K562 (cell line): ENCODE results near the gene ZNF648. TPM values are rescaled to one million over a fixed set of nuclear protein-coding genes. Genes with fewer than 3 reads are reported as not detected.

Source experiments
- ATAC-seq: fragments of 200-7000 bp; cut with Tn5 transposase; 3 replicates; pipeline ENCODE4 v1.9.1; 2020; ENCODE audit warnings: moderate library complexity
- BruUV-seq: library from RNA; stranded (reverse); fragments of 400-500 nt; replicated peaks from 2 replicates; lab custom pipeline; 2021; lab: Mats Ljungman, UMichigan
- CTCF ChIA-PET: fragments of 300-600 bp; formaldehyde crosslinking; extraction: SDS; loops from one replicate; lab custom pipeline; 2021; ENCODE audit warnings: low intra/inter-chr PET ratio; lab: Yijun Ruan, JAX
- POLR2A ChIA-PET: fragments of 300-600, 350-650 bp; sonication (Branson Sonifier 250); formaldehyde crosslinking; extraction: SDS; loops from one replicate; lab custom pipeline; 2021; ENCODE audit warnings: antibody characterized with exemption, inconsistent platforms; lab: Yijun Ruan, JAX
- DNase-seq, 4 experiments: peaks; one replicate each; pipeline versions ENCODE4 v3.0.0 to v3.0.0-alpha.2; 2011 to 2018; ENCODE audit warnings: low spot score in 3 of 4, mixed read lengths in 3 of 4; ENCODE audit errors: extremely low read depth in 1 of 4
- FAIRE-seq: peaks from 2 replicates; lab custom pipeline; 2011; peaks lifted over from hg19 to GRCh38; lab: Jason Lieb, UNC
- H2AFZ ChIP-seq: 2 replicates; pipeline ENCODE4 v1.6.0; 2011; ENCODE audit warnings: low read depth, low read length, control low read depth, inconsistent platforms
- H3K27ac ChIP-seq: fragments of 200-600 bp; 3 replicates; pipeline ENCODE4 v1.8.0; 2011; ENCODE audit warnings: low read depth, mild to moderate bottlenecking, control low read depth, inconsistent platforms, low read length, moderate library complexity, mixed read lengths; ENCODE audit errors: extremely low read depth
- H3K27me3 ChIP-seq, 2 experiments: fragments of 300-600 bp in 1 of 2; 2 replicates in 1 of 2; 3 replicates in 1 of 2; pipeline versions ENCODE4 v1.6.0 to v1.8.0; 2011; ENCODE audit warnings: inconsistent platforms in 2 of 2, low read length in 2 of 2, mild to moderate bottlenecking in 1 of 2, mixed read lengths in 1 of 2, moderate library complexity in 1 of 2; ENCODE audit not compliant: control insufficient read depth in 2 of 2, insufficient read depth in 2 of 2
- H3K36me3 ChIP-seq: fragments of 300-600 bp; 3 replicates; pipeline ENCODE4 v1.8.0; 2011; ENCODE audit warnings: mild to moderate bottlenecking, low read length, inconsistent platforms; ENCODE audit not compliant: control insufficient read depth, insufficient read depth
- H3K4me1 ChIP-seq, 2 experiments: fragments of 200-600 bp in 1 of 2; replicated peaks in 1 of 2; 2 replicates in 1 of 2; 3 replicates in 1 of 2; pipeline versions ENCODE4 v1.5.1 to v1.8.0; 2011; ENCODE audit warnings: inconsistent platforms in 2 of 2, low read length in 2 of 2, mild to moderate bottlenecking in 1 of 2, mixed read lengths in 1 of 2, moderate library complexity in 1 of 2; ENCODE audit not compliant: control insufficient read depth in 2 of 2, insufficient read depth in 2 of 2
- H3K4me2 ChIP-seq: 2 replicates; pipeline ENCODE4 v1.6.1; 2011; ENCODE audit warnings: low read length, control low read depth, inconsistent platforms, mixed read lengths; ENCODE audit not compliant: insufficient read depth
- H3K4me3 ChIP-seq: fragments of 200-600 bp; sonication (generic), shearing (Covaris generic); 2 replicates; pipeline ENCODE4 v1.5.1; 2016; ENCODE audit warnings: control low read depth, inconsistent platforms
- H3K79me2 ChIP-seq: fragments of 200-600 bp; 3 replicates; pipeline ENCODE4 v1.8.0; 2011; ENCODE audit warnings: low read length, inconsistent platforms; ENCODE audit not compliant: control insufficient read depth, insufficient read depth
- H3K9ac ChIP-seq, 2 experiments: 2 replicates each; pipeline versions ENCODE4 v1.6.0 to v1.6.1; 2011; ENCODE audit warnings: low read depth in 2 of 2, low read length in 2 of 2, control low read depth in 1 of 2, inconsistent platforms in 1 of 2, mild to moderate bottlenecking in 1 of 2, mixed read lengths in 1 of 2; ENCODE audit not compliant: insufficient read depth in 1 of 2
- H3K9me1 ChIP-seq: one replicate; pipeline ENCODE4 v1.6.0; 2011; ENCODE audit warnings: inconsistent platforms, mild to moderate bottlenecking, low read length, moderate library complexity; ENCODE audit not compliant: control insufficient read depth, insufficient read depth
- H3K9me3 ChIP-seq: replicated peaks from 2 replicates; pipeline ENCODE4 v1.5.1; 2011; ENCODE audit warnings: low read depth, low read length, inconsistent platforms; ENCODE audit not compliant: control insufficient read depth, insufficient read depth
- H4K20me1 ChIP-seq: replicated peaks from 2 replicates; pipeline ENCODE4 v1.6.1; 2011; ENCODE audit warnings: low read length, inconsistent platforms, mixed read lengths; ENCODE audit not compliant: control insufficient read depth, insufficient read depth
- ARID3B ChIP-seq: fragments of 250-450 bp; sonication (Bioruptor Pico); IDR thresholded peaks from 2 replicates; pipeline ENCODE4 v1.4.0; 2020; ENCODE audit warnings: borderline replicate concordance
- CBX1 ChIP-seq: sonication (generic); IDR thresholded peaks from 2 replicates; pipeline ENCODE4 v1.6.1; 2016; ENCODE audit warnings: antibody characterized with exemption, low read depth, mild to moderate bottlenecking
- CHD1 ChIP-seq: fragments of 200-600 bp; sonication (generic); IDR thresholded peaks from one replicate; pipeline ENCODE4 v1.6.1; 2012; ENCODE audit warnings: mild to moderate bottlenecking, moderate library complexity, low read length, inconsistent platforms
- ELF1 ChIP-seq: fragments of 200-800 bp; sonication (Bioruptor generic); IDR thresholded peaks from 2 replicates; pipeline ENCODE4 v1.6.1; 2016; ENCODE audit warnings: missing genetic modification characterization, missing compliant biosample characterization
- FIP1L1 ChIP-seq: fragments of 200-400 bp; formaldehyde crosslinking; IDR thresholded peaks from 2 replicates; pipeline ENCODE4 v1.6.1; 2018; ENCODE audit warnings: mild to moderate bottlenecking, low read depth, low read length; ENCODE audit not compliant: poor library complexity, severe bottlenecking
- FOXM1 ChIP-seq, 2 experiments: fragments of 450-650 bp in 1 of 2; sonication (generic) in 1 of 2; formaldehyde crosslinking in 1 of 2; IDR thresholded peaks; 2 replicates each; pipeline versions ENCODE4 v1.6.1 to v1.9.0; 2017 to 2022; ENCODE audit warnings: low read depth in 2 of 2, mild to moderate bottlenecking in 2 of 2, missing genetic modification reagents in 1 of 2, moderate library complexity in 1 of 2
- HNRNPLL ChIP-seq: fragments of 200-400 bp; formaldehyde crosslinking; IDR thresholded peaks from 2 replicates; pipeline ENCODE4 v1.6.1; 2017; ENCODE audit warnings: low read length, low read depth, mild to moderate bottlenecking; ENCODE audit not compliant: poor library complexity, severe bottlenecking
- LEF1 ChIP-seq: fragments of 450-650 bp; IDR thresholded peaks from 2 replicates; pipeline ENCODE4 v1.6.1; 2016; ENCODE audit warnings: mild to moderate bottlenecking
- NBN ChIP-seq: fragments of 450-650 bp; IDR thresholded peaks from 2 replicates; pipeline ENCODE4 v1.6.1; 2016; ENCODE audit warnings: low read depth, mild to moderate bottlenecking
- PKNOX1 ChIP-seq: fragments of 450-650 bp; IDR thresholded peaks from 2 replicates; pipeline ENCODE4 v1.6.1; 2016
- PYGO2 ChIP-seq: fragments of 450-650 bp; IDR thresholded peaks from 2 replicates; pipeline ENCODE4 v1.6.1; 2016; ENCODE audit warnings: mild to moderate bottlenecking, missing genetic modification characterization, moderate library complexity, missing compliant biosample characterization
- SNRNP70 ChIP-seq: fragments of 200-400 bp; formaldehyde crosslinking; optimal IDR thresholded peaks from 2 replicates; pipeline ENCODE3; 2017; ENCODE audit warnings: low read depth, low read length
- SPI1 ChIP-seq: IDR thresholded peaks from 2 replicates; pipeline ENCODE4 v1.6.1; 2011; ENCODE audit warnings: low read depth, low read length, control low read depth, borderline replicate concordance
- STAT5B ChIP-seq: fragments of 250-450 bp; sonication (Bioruptor Pico); IDR thresholded peaks from 2 replicates; pipeline ENCODE4 v1.8.0; 2021; ENCODE audit warnings: mild to moderate bottlenecking, inconsistent platforms
- TSC22D4 ChIP-seq: fragments of 450-650 bp; IDR thresholded peaks from 2 replicates; pipeline ENCODE4 v1.6.1; 2016; ENCODE audit warnings: missing genetic modification characterization, missing biosample characterization, control low read depth
- ZKSCAN1 ChIP-seq: fragments of 150-350 bp; IDR thresholded peaks from 2 replicates; pipeline ENCODE4 v1.6.1; 2016; ENCODE audit warnings: low read depth, low read length
- ZNF212 ChIP-seq: fragments of 450-650 bp; formaldehyde crosslinking; IDR thresholded peaks from 2 replicates; pipeline ENCODE4 v1.4.0; 2020; ENCODE audit warnings: mild to moderate bottlenecking
- ZNF263 ChIP-seq: sonication (generic); formaldehyde crosslinking; IDR thresholded peaks from 2 replicates; pipeline ENCODE4 v1.8.0; 2022; ENCODE audit warnings: mild to moderate bottlenecking, missing genetic modification reagents, borderline replicate concordance
- ZNF668 ChIP-seq: fragments of 250-450 bp; sonication (Bioruptor Pico); IDR thresholded peaks from 2 replicates; pipeline ENCODE4 v1.8.0; 2022; ENCODE audit warnings: mild to moderate bottlenecking, inconsistent platforms
- ZNF717 ChIP-seq: fragments of 250-450 bp; sonication (Bioruptor Pico); IDR thresholded peaks from 2 replicates; pipeline ENCODE4 v1.5.0; 2021
- WGBS: fragments of 100-300 bp; shearing (Covaris generic); methylation state at CpG from one replicate; pipeline ENCODE4 v1.1.6; 2016; ENCODE audit warnings: low coverage, mixed read lengths; ENCODE audit not compliant: insufficient coverage; ENCODE audit errors: missing lambda C conversion rate; 5-methylcytosine and 5-hydroxymethylcytosine counted together
- in situ Hi-C: fragments of 300-500 bp; cut with MboI; formaldehyde crosslinking; loops from 4 replicates; pipeline ENCODE4 v1.15.0; 2018; ENCODE audit warnings: inconsistent platforms, mixed read lengths
- intact Hi-C: fragments of 100-400 bp; cut with micrococcal nuclease; formaldehyde crosslinking; loops from 2 replicates; pipeline ENCODE4 v1.14.2; 2022
- polyA plus RNA-seq, 8 experiments: library from polyadenylated mRNA; depleted of rRNA in 4 of 8; stranded (reverse) in 5 of 8; unstranded in 3 of 8; fragments of >200 nt; fragmentation: Nextera tagmentation in 2 of 8; fragmentation: Illumina TruSeq in 1 of 8; extraction: Ambion mirVana in 2 of 8; extraction: Trizol in 1 of 8; gene quantifications; 2 replicates each; pipeline versions ENCODE4 v1.2.1 to v1.2.3, GENCODE V29; 2011 to 2014; ENCODE audit warnings: inconsistent platforms in 1 of 8, missing spikeins in 1 of 8
- total RNA-seq, 7 experiments: library from RNA; depleted of rRNA in 6 of 7; stranded (reverse); fragments of >200 nt in 6 of 7; fragmentation: Illumina TruSeq in 2 of 7; extraction: Trizol in 2 of 7; gene quantifications; 2 replicates each; pipeline versions ENCODE4 v1.2.1 to v1.2.3, GENCODE V29; 2011 to 2021; ENCODE audit warnings: low replicate concordance in 1 of 7
- TF ChIP-seq, protein P1 (sequence below): fragments of 250-450 bp; sonication (Bioruptor Pico); IDR thresholded peaks from 2 replicates; pipeline ENCODE4 v1.8.0; 2021; ENCODE audit warnings: moderate library complexity, mild to moderate bottlenecking, inconsistent platforms

ZNF648 gene
- total and polyA plus RNA-seq, 9 of the 15 experiments (the other 6 are each of a cell fraction or from before 2014, with no cell fraction given): 0.06 to 0.27 (median 0.18) TPM; not detected in 2

DNA sequence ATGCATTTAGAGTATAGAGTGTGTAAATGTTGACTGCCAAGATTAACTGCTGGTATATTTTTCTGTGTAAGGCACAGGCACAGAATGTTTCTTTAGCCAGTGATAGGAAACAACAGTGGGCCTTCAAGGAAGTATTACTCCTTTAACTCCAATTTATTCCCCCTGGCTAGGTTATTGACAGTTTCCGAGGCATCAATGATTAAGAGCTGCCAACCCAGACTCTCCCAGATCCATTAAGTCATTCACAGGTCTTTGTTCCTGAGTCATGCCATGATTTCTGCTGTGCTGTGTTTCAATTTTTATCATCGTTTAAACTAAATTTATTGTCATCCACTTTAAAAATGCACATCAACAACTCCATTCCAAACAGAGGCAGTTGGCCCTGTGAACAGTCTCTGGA lies 9.2 kb downstream of the ZNF648 start (continued):
- TF ChIP-seq ARID3B (CRISPR knock-in tag) (no peak), STAT5B (CRISPR knock-in tag) (no peak), SNRNP70 (no peak), CBX1 (no peak), LEF1 (no peak), FIP1L1 (no peak), NBN (no peak), ZNF263 (no peak), ZNF668 (no peak)
- TF ChIP-seq, protein P1, sequence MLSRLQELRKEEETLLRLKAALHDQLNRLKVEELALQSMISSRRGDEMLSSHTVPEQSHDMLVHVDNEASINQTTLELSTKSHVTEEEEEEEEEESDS: no peak

DNA sequence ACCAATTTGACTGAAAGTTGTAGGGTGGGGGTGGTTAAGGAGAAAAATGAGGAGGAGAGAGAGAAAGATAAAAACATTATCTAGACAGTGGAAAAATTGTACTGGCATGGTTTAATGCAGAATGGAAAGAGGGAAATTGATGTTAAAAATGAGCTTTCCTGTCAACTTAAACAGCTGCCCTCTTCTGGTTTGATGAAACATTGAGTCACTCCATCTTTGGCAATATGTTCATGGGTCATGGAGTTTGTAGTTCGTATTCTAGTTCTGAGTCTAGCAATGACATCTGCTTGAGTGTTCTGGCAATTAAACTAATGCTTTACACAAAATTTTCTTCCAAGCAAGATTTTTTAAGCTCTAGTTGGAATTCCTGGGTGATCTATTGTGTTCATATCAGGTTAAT lies 9.6 kb downstream of the ZNF648 start:
- TF ChIP-seq ZNF212 (CRISPR knock-in tag): no peak
- no peak for TF ChIP-seq HNRNPLL
- TF ChIP-seq PKNOX1: no peak
- TF ChIP-seq PYGO2 (tag): no peak
- TF ChIP-seq ELF1: no peak
- no peak for TF ChIP-seq ZKSCAN1
- no peak for TF ChIP-seq TSC22D4 (tag)
- no peak for TF ChIP-seq SPI1
- TF ChIP-seq ZNF717: no peak
- no peak for TF ChIP-seq CHD1
- TF ChIP-seq FOXM1 (IDR thresholded peaks at IDR 0.05; ENCODE audit: low read depth): no peak
- TF ChIP-seq FOXM1 (CRISPR knock-in tag; IDR thresholded peaks at IDR 0.05; ENCODE audit: low read depth): no peak
- POLR2A ChIA-PET: interaction anchor here (0.6 to 1.2 kb wide), 2 partner anchors 13 to 93 kb away, joined by 3 read pairs; no protein-coding TSS in a partner anchor
- BruUV-seq: no TSS peak
- Histone ChIP-seq H3K9me3 (no peaks in the 10 kb centered on the region), H3K4me2 (no peak overlapping the region), H2AFZ (no peak overlapping the region), H3K27ac (no peak overlapping the region), H3K36me3 (no peaks in the 10 kb centered on the region), H3K9ac (no peak overlapping the region), H3K79me2 (no peaks in the 10 kb centered on the region), H3K27me3 (peaks cover 9 to 11% of the 10 kb centered on the region in 2 experiments; a peak in 3 of 5 replicates), H3K4me1 (peaks cover 0 to 9% of the 10 kb centered on the region in 2 experiments; a peak in 1 of 5 replicates), H3K9me1 (no peaks in the 10 kb centered on the region), H4K20me1 (no peaks in the 10 kb centered on the region), H3K4me3 (no peak overlapping the region)
- intact Hi-C loops: loop anchor here (5.0 kb wide), 1 partner anchor 115 kb away; no protein-coding TSS in a partner anchor
- in situ Hi-C loops: no loop called here
- 0% methylated on average over 1 of the region's 1 CpG for WGBS
- no peak for FAIRE-seq
- ATAC-seq: no peak
- CTCF ChIA-PET: no interaction called here
- DNase-seq: no peak
